Left ventricle myocardium inferior (tissue), 1 donor: Measurements from ENCODE around the gene NHLRC1. TPM values are rescaled to one million over a fixed set of nuclear protein-coding genes. Genes with fewer than 3 reads are reported as not detected.

Experiments
- DNase-seq: peaks from one replicate; pipeline ENCODE4 v3.0.0-alpha.2; 2020
- H3K27ac ChIP-seq: fragments of 200-600 bp; replicated peaks from 2 replicates; pipeline ENCODE4 v1.8.0; 2021
- H3K27me3 ChIP-seq: fragments of 200-600 bp; 2 replicates; pipeline ENCODE4 v1.8.0; 2021; ENCODE audit warnings: low read depth
- H3K36me3 ChIP-seq: fragments of 200-600 bp; 2 replicates; pipeline ENCODE4 v1.8.0; 2021
- H3K4me1 ChIP-seq: fragments of 200-600 bp; 2 replicates; pipeline ENCODE4 v1.8.0; 2021
- H3K4me3 ChIP-seq: fragments of 200-600 bp; 2 replicates; pipeline ENCODE4 v1.8.0; 2021; ENCODE audit warnings: mild to moderate bottlenecking, moderate library complexity
- H3K9me3 ChIP-seq: fragments of 200-600 bp; replicated peaks from 2 replicates; pipeline ENCODE4 v1.8.0; 2021
- CTCF ChIP-seq: fragments of 200-600 bp; IDR thresholded peaks from 2 replicates; pipeline ENCODE4 v1.8.0; 2021; ENCODE audit warnings: antibody characterized with exemption, mild to moderate bottlenecking, borderline replicate concordance
- intact Hi-C: fragments of 100-400 bp; cut with micrococcal nuclease; formaldehyde crosslinking; loops from one replicate; pipeline ENCODE4 v1.11.0; 2022
- total RNA-seq: library from RNA; stranded (reverse); fragmentation: NEBNext Ultra II Directional; extraction: Animal tissue kit (Norgen Biotek cat#: 25700); gene quantifications from one replicate; pipeline ENCODE4 v1.2.1, GENCODE V29; 2021
- donor health status: DM: no; HTN: yes; CAD: no; lungs with severe emphysema.

The NHLRC1 gene
- total RNA-seq, 1 donor from 2014 or later, result 1.1 TPM

GRCh38 chr6:18147160-18147559 lies 24.7 kb upstream of the NHLRC1 start:
- Histone ChIP-seq H3K36me3 (peaks cover 54% of the 10 kb centered on the region), H3K27me3 (no peaks in the 10 kb centered on the region)
- DNase-seq, result no peak

GRCh38 chr6:18142591-18142861 lies 20.0 kb upstream of the NHLRC1 start:
- DNase-seq, result no peak
- no peak overlapping the region for H3K4me3 ChIP-seq
- H3K9me3 ChIP-seq, result no peaks in the 10 kb centered on the region
- H3K27ac ChIP-seq, result no peak overlapping the region
- intact Hi-C loops, result no loop called here
- peaks cover 88% of the 10 kb centered on the region for H3K36me3 ChIP-seq
- no peaks in the 10 kb centered on the region for H3K27me3 ChIP-seq
- H3K4me1 ChIP-seq, result no peaks in the 10 kb centered on the region
- TF ChIP-seq CTCF, result no peak

More at GRCh38 chr6:18147160-18147559, 24.7 kb upstream of the NHLRC1 start:
- no peak for TF ChIP-seq CTCF
- intact Hi-C loops, result no loop called here
- Histone ChIP-seq H3K4me3 (no peak overlapping the region), H3K9me3 (no peaks in the 10 kb centered on the region), H3K27ac (no peak overlapping the region), H3K4me1 (no peaks in the 10 kb centered on the region)

GRCh38 chr6:18141805-18142590 lies 19.5 kb upstream of the NHLRC1 start:
- Histone ChIP-seq H3K9me3 (no peaks in the 10 kb centered on the region), H3K4me1 (no peaks in the 10 kb centered on the region), H3K4me3 (no peak overlapping the region), H3K27ac (no peak overlapping the region), H3K27me3 (no peaks in the 10 kb centered on the region), H3K36me3 (peaks cover 82% of the 10 kb centered on the region)
- TF ChIP-seq CTCF, result no peak
- DNase-seq, result no peak
- intact Hi-C loops, result no loop called here

GRCh38 chr6:18139935-18140621 lies 17.6 kb upstream of the NHLRC1 start:
- Histone ChIP-seq H3K27ac (no peak overlapping the region), H3K9me3 (no peaks in the 10 kb centered on the region), H3K36me3 (peaks cover 76% of the 10 kb centered on the region), H3K4me1 (no peaks in the 10 kb centered on the region), H3K27me3 (no peaks in the 10 kb centered on the region), H3K4me3 (no peak overlapping the region)
- no peak for DNase-seq
- no peak for TF ChIP-seq CTCF
- intact Hi-C loops, result no loop called here

- intact Hi-C loops, result no loop called here
- DNase-seq, result no peak
- no peak for TF ChIP-seq CTCF
- no peak overlapping the region for H3K27ac ChIP-seq
- no peaks in the 10 kb centered on the region for H3K27me3 ChIP-seq
- H3K4me1 ChIP-seq, result no peaks in the 10 kb centered on the region
- H3K36me3 ChIP-seq, result peaks cover 77% of the 10 kb centered on the region
- no peak overlapping the region for H3K4me3 ChIP-seq
- H3K9me3 ChIP-seq, result no peaks in the 10 kb centered on the region
Observed at GRCh38 chr6:18138906-18139305, 16.4 kb upstream of the NHLRC1 start.
